ENCODE measurements around the gene KLHL13. TPM values are rescaled to one million over a fixed set of nuclear protein-coding genes. Genes with fewer than 3 reads are reported as not detected.
"Not testable (repeated sequence)": the region's sequence is repeated elsewhere in the genome, so short reads cannot be mapped to it uniquely, and the experiment has no call there.

KLHL13 gene
- total RNA-seq, 1 experiment from 2014 or later = 5.3 TPM

DNA sequence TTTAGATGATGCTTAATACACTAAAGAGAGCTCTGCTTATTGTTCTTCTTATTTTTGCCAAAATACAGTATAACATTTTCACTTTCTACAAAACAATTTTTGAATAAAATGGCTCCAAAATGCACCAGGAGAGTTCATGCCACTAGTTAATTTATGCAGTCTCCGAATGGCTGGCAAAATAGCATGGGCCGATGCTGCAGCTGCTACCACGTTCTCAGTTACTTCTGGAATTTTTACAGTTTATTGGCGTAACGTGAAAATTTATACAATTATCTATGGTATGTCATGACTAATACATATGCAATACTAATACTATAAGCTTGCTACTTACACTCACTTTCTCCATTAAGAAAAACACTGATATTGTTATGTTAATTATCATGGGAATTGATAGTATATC lies 16.5 kb downstream of the KLHL13 start:
- DNase-seq (ENCODE audit: extremely low read depth, low read depth) = no peak

DNA sequence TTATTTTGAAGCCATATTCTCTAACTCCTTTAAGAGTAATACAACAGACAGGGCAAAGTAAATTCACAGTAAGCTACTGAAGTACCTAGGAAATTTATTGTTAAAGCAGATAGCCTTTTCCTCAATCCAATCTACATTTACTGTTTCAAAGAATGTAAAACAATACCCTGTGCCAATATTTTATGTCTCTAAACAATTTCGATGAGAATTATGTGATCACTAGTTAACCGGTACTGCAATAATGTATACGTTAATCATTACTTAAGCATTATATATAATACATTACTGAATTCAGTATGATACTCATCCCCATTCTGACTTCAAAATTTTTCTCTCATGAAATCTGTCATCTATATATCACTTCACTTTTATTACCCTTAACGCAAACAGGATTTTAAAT lies 28.5 kb downstream of the KLHL13 start:
- DNase-seq (ENCODE audit: extremely low read depth, low read depth) = no peak

DNA sequence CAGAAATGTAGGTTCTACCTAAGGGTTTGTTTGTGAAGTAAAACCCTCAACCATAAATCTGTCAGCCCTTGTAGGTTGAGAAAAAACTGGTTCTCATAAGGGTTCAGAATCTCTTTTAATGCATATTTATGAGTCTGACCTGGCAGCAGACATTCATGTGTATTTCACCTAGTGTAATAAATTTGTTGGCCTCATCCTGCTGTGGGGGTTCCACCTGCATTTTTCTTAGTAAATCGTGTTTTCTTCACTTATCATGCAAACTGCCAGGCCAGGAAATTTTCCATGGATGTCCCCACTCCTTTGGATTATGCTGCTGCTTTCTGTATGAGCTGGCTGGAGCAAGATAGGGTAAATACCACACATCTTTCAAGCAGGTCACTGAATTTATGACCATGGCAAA lies 42.4 kb downstream of the KLHL13 start:
- no peak for DNase-seq (ENCODE audit: extremely low read depth, low read depth)

DNA sequence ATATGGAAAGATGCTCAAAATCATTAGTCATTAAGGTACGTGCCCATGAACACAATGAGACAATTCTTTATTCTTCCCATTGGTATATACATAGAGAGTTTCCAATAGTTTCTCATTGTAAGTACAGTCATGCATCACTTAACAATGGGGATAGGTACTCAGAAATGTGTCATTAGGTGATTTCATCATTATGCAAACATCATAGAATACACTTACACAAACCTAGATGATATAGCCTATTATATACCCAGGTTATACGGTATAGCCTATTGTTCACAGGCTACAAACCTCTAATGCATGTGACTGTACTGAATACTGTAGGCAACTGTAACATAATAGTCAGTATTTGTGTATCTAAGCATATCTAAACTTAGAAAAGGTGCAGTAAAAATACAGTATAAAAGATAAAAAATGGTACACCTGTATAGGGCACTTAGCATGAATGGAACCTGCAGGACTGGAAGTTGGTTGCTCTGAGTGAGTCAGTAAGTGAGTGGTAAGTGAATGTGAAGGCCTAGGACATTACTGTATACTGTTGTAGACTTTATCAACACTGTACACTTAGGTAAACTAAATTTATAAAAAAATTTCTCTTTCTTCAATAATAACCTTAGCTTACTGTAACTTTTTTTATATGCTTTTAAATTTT lies 49.6 kb downstream of the KLHL13 start:
- no peak for DNase-seq (ENCODE audit: extremely low read depth, low read depth)

DNA sequence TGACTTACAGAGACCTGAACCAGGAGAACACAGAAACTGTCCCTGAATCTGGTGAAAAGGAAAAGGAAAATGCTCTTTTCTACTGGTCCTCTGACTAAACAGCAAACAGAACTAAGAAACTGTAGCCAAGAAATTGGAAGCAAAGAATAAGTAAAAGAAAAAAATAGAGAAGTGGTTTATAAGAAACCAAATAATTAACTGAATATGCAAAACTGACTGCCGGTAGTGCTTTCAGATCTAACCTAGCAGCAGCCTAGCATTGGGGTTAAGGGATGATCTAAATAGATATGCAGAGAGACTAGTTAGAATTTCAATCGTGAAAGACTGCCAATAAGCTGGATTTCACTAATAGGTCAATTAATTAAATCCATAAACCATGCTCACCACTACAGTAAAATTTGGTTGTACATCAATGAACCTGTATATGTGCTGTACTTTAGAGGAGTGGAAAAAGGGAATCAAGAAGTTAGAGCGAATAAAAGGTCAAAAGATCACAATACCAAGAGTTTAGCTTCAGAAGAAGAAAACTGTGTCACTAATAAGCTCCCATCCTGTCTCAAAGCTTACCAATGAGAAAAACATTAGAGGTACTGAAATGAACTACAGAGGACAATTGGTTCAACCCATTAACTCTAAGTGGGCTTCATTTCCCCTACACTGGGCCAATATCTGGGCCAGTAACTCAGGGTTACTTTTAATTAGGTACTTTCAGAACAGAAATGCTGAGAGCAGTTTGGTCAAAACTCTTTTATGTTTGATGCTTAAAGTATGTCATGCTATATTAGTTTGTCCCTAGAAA lies 53.6 kb downstream of the KLHL13 start:
- DNase-seq (ENCODE audit: extremely low read depth, low read depth) = no peak

DNA sequence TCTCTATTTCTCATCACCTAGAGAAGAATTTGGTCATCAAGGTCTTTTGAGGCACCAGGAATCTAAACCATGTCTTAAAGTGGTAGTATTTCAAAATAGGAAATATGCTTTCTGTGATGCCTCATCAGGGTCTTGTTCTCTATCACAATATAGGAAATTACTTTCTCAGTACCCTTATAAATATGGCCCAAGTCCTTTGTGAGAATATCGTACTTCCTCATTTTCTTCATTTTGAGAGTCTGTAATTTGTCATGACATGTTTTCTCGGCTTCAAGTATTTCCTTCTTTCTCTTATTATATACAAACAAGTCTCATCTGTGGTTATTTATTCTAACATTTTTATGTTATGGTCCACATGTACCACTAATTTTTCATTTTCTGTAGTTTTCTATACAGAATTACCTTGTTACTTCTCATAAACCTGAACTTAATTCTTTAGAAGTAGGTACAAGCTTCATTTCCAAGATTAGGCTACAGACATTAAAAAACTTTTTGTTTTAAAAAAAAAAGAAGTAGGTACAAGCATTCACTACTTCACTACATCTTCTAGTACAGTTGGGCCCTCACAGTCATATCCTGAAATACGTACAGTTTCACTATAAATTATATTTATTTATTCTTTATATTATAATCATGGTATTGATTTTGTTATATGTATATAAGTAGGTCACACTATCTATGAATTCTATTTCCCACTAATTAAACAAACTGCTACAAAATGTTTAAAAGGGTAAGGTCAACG lies 54.4 kb downstream of the KLHL13 start:
- DNase-seq (ENCODE audit: extremely low read depth, low read depth) = no peak

DNA sequence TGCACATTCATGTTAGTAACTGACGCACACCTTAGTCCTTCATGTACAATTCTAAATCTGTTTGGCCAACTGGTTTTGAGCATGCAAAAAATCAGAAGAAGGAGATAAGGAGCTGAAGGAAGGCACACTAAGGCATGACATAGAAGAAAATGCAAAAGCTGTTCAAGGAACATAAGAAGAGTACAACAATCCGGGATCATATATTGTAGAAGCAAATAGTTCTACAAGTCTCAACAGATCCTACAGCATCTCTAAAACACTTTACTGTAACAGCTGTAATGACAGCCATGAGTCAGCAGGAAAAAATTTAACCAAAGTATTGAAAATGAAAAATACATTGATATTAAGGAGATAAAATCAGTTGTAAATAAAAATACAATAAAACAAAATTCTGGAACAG lies 57.7 kb downstream of the KLHL13 start:
- no peak for DNase-seq (ENCODE audit: extremely low read depth, low read depth)

DNA sequence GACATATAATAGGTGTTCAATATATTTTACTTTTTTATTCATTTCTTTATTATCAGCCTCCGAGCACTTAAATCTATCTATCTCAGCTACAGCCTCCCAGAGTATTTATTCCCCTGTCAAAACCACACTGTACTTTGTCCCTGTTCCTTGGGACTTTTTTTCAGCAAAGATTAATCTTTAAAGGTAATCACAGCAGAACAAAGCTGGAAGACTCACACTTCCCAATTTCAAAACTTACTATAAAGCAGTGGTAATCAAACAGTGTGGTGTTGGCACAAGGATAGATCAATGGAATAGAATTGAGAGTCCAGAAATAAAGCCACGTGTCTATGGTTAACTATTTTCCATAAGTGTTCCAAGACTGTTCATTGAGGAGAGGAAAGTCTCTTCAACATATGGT lies 59.7 kb downstream of the KLHL13 start:
- DNase-seq (ENCODE audit: extremely low read depth, low read depth) = no peak

DNA sequence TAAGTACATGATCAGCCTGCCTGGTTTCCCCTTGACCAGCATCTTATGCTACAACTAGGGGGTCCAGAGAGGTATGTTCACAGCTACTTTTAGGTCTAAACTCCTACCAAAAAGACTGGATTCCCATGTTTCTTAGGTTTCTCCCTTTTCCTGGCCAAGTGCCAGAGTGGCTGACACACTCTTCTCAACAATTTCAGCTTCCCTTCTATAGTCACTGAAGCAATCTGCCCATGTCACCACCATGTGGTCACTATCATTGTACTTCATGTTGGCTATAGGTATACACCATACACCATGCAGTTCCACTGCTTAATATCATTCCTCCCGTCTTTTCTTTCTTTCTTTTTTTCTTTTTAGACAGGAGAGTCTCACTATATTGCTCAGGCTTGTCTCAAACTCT lies 66.9 kb downstream of the KLHL13 start:
- DNase-seq (ENCODE audit: extremely low read depth, low read depth) = no peak

DNA sequence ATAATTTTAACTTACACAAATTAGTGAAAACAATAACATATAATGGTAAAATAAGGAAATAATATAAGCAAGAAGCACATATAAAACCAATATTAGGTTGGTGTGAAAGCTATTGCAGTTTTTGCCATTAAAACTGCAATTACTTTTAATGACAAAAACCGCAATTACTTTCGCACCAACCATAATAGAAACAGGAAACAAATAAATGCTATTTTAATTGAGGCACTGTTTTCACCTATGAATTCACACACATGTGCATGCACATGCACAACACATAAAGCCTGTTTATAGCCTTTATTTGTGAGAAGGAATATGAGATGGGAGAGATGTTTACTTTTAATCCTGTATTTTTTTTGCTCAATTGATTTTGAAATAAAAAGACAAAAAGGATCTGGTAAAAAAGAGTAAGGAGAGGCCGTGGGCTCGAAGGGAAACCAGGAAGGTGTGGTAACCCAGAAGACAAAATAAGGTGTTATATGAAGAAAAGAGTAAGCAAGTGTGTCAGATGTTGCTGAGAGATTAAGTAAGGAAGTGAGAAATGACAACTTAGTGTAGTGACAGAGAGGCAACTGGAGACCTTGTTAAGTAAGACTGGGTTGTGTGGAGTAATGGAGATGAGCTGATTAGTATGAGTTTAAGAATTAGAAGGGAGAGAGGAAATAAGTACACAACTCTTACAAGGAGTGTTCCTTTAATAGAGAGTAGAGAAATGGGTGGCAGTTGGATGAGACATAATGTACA lies 69.0 kb downstream of the KLHL13 start:
- DNase-seq (ENCODE audit: extremely low read depth, low read depth) = no peak

DNA sequence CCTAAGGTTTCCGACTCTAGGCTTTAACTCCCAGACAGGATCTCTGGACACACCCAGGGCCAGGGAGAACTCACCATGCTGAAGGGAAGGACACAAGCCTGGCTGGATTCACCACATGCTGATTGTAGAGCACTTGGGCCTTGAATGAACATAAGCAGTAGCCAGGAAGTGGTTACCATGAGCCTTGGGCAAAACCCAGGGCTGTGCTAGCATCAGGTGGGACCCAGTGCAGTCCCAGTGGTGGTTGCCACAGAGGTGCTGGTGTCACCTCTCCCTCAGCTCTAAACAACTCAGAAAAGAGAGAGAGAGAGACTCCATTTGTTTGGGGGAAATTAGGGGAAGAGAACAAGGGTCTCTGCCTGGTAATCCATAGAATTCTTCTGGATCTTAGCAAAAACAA lies 77.0 kb downstream of the KLHL13 start:
- no peak for DNase-seq (ENCODE audit: extremely low read depth, low read depth)

DNA sequence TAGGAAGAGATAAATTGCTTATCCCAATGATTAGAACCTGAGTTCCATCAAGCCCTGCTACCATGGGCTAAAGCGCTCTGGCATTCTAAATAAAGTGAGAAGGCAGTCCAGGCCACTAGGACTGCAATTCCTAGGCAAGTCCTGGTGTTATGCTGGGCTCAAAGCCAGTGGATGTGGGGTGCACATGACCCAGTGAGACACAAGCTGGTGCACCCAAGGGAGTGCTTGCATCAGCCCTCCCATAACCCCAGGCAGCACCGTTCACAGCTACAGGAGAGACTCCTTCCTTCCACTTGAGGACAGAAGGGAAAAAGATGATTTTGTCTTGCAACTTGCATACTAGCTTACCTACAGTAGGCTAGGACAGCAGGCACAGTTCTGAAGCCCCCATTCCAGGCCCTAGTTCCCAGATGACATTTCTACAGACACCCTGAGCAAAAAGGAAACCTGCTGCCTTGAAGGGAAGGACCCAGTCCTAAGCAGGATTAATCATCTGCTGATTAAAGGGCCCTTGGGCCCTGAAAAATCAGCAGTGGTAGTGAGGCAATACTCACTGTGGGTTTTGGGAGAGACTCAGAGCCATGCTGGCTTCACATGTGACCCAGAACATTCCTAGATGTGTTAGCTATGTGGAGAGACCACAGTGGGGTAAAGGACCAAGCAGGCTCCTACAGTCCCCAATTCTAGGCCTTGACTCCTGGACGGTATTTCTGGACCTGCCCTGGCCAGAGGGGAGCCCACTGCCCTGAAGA lies 77.8 kb downstream of the KLHL13 start:
- no peak for DNase-seq (ENCODE audit: extremely low read depth, low read depth)

DNA sequence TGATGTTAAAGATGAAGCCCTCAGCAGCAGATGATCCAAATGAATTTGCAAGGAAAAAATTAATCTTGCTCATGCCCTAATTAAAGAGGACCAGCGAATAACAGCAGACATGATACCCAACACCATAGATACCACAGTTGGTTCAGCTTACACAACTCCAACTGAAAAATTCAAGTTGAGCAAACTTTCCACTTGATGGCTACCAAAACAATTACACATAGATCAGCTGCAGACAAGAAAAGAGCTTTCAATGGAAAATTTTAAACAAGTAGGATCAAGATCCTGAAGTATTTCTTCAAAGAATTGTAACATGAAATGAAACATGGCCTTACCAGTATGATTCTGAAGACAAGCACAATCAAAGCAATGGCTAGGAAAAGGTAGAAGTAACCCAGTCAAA lies 90.0 kb downstream of the KLHL13 start:
- DNase-seq (ENCODE audit: extremely low read depth, low read depth) = no peak

DNA sequence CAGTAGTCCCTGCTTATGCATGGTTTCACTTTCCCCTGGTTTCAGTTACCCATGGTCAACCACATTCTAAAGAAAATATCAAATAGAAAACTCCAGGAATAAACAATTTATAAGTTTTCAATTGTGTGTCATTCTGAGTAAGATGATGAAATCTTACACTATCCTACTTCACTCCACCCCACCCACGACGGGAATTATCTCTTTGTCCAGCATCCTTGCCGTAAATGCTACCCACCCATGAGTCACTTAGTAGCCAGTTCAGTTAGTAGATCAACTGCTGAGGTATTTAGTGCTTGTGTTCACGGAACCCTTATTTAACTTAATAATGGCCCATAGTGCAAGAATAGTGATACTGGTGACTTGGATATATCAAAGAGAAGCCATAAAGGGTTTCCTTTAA lies 91.4 kb downstream of the KLHL13 start:
- DNase-seq (ENCODE audit: extremely low read depth, low read depth) = no peak

DNA sequence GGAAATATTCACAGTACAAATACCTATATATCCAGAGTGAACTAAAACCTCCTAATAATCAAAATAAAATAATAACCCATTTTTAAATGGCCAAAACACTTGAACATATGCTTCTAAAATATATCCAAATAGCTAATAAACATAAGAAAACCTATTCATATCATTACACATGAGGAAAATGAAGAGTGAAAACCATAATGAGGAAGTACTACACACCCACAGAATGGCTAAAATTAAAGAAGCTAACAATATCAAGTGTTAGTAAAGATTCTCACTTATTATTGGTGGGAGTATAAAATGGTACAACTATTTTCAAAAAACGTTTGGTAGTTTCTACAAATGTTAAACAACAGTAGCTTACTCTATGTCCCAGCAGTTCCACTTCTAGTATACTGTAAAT lies 92.1 kb downstream of the KLHL13 start:
- DNase-seq (ENCODE audit: extremely low read depth, low read depth) = no peak

DNA sequence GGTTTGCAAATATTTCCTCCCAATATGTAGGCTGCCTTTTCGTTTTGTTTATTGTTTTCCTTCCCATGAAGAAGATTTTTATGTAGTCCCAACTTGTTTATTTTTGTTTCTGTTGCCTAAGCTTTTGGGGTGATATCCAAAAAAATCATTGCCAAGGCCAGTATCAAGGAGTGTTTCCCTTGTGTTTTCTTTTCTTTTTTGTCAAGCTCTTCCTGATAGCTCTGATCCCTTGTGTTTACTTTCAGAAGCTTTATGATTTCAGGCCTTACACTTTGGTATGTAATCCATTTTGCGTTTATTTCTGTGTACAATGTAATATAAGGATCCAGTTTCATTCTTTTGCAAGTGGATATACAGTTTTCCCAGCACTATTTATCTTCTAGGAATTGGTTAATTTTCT lies 93.9 kb downstream of the KLHL13 start:
- DNase-seq (ENCODE audit: extremely low read depth, low read depth) = no peak

DNA sequence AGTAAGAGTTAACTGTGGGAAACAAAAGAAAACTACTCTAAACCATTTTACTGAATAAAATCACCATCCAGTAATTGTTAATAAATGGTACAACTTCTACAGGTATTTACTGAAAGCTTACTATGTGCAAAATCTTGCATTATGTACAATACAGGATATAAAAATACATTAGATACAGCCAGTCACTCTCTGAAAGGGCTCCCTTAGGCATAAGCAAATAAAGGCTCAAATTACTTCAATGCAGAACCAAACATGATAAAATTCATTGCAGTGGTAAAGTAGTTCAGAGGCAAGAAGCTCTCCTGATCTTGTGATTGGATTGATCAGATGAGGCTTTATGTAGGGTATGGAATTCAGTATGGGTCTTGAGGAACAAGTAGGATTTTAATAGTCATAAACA lies 100.2 kb downstream of the KLHL13 start:
- no peak for DNase-seq (ENCODE audit: extremely low read depth, low read depth)

DNA sequence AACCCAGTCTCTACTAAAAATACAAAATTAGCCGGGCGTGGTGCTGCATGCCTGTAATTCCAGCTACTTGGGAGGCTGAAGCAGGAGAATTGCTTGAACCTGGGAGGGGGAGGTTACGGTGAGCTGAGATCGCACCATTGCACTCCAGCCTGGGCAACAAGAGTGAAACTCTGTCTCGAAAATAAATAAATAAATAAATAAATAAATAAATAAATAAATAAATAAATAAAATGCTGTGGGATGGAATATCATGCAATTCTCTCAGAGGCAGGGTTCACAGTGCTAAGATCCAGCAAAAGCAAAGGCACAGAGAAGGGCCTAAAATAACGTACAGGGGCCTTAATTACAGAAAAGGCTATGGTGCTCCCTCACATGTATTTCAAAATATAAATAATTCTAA lies 114.2 kb downstream of the KLHL13 start:
- DNase-seq (ENCODE audit: extremely low read depth, low read depth) = not testable (repeated sequence)

DNA sequence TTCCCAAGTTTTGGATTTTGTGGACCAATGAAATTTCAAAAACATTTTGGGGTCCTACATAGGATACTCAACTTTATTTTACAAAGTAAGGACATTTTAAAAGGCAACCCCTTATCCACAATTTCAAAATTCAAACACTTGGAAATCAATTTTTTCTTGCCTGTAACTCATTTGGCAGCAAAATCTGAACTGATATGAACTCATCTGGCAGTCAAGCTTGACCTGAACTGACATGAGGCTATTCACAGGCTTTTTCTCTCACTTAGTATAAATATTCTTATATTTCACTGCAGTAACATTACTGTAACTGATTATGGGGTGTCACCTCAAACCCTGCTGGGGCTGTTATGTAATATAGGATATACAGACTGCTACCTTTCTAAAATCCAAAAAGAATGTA lies 116.1 kb downstream of the KLHL13 start:
- no peak for DNase-seq (ENCODE audit: extremely low read depth, low read depth)

DNA sequence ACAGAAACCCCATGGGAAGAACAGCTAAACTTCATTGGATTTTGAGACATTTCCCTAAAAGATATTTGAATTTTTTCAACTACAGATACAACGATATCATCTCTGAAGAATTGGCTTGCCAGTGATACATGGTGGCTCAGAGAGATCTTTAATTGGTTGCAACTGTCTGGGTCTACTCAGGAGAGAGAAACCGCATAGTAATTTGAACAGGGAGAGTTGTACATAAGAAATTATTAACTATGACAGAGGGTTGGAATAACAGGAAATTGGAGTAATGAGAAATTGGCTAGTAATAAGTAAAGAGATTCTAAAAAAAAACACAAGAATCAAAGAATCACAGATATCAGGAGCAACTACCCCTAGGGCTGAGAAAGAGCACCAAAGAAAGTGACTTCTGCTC lies 118.4 kb downstream of the KLHL13 start:
- no peak for DNase-seq (ENCODE audit: extremely low read depth, low read depth)

Data from NCI-H460 (cell line).